Fibroblast of skin of abdomen (primary cell): ENCODE results near the gene TBXA2R.
"Not testable (repeated sequence)": the region's sequence is repeated elsewhere in the genome, so short reads cannot be mapped to it uniquely, and the experiment has no call there.

Experiments used
- DNase-seq: peaks from one replicate; pipeline ENCODE4 v3.0.0-alpha.2; 2013

Gene TBXA2R

GRCh38 chr19:3604987-3605343 is 1.7 kb downstream of the TBXA2R start:
- DNase-seq: no peak

- no peak for DNase-seq
Observed at GRCh38 chr19:3604227-3604986, 2.3 kb downstream of the TBXA2R start.

GRCh38 chr19:3603121-3603811 is 3.4 kb downstream of the TBXA2R start:
- DNase-seq: no peak

GRCh38 chr19:3601021-3601420 is 5.7 kb downstream of the TBXA2R start:
- no peak for DNase-seq

- no peak for DNase-seq
Observed at GRCh38 chr19:3599776-3600187, 6.9 kb downstream of the TBXA2R start.

- DNase-seq: no peak
Observed at GRCh38 chr19:3595521-3596061, 11.1 kb downstream of the TBXA2R start.

- no peak for DNase-seq
Observed at GRCh38 chr19:3593156-3593555, 13.5 kb downstream of the TBXA2R start.

GRCh38 chr19:3591876-3592613 is 14.6 kb downstream of the TBXA2R start:
- DNase-seq: no peak

- no peak for DNase-seq
Observed at GRCh38 chr19:3590991-3591659, 15.6 kb downstream of the TBXA2R start.

GRCh38 chr19:3589949-3590348 is 16.7 kb downstream of the TBXA2R start:
- DNase-seq: no peak

- no peak for DNase-seq
Observed at GRCh38 chr19:3589439-3589838, 17.2 kb downstream of the TBXA2R start.

- DNase-seq: no peak
Observed at GRCh38 chr19:3586707-3587346, 19.8 kb downstream of the TBXA2R start.

- DNase-seq: no peak
Observed at GRCh38 chr19:3586127-3586626, 20.5 kb downstream of the TBXA2R start.

- DNase-seq: no peak
Observed at GRCh38 chr19:3585301-3586126, 21.2 kb downstream of the TBXA2R start, which contains the start of gene GIPC3. Gene GIPC3 (plus strand): TSS chr19:3585478. CDS start chr19:3585598, 120 bp downstream.

- not testable (repeated sequence) for DNase-seq
Observed at GRCh38 chr19:3584036-3584802, 22.5 kb downstream of the TBXA2R start.

GRCh38 chr19:3581792-3582191 is 24.9 kb downstream of the TBXA2R start:
- DNase-seq: not testable (repeated sequence)

- DNase-seq: peak; percentile 86
Observed at GRCh38 chr19:3580156-3580934, 26.3 kb downstream of the TBXA2R start.

- DNase-seq: no peak
Observed at GRCh38 chr19:3578390-3578789, 28.3 kb downstream of the TBXA2R start.

GRCh38 chr19:3577723-3578344 is 28.8 kb downstream of the TBXA2R start:
- DNase-seq: no peak
